Measurements from ENCODE around the gene NHSL2.
"Not testable (repeated sequence)": the region's sequence is repeated elsewhere in the genome, so short reads cannot be mapped to it uniquely, and the experiment has no call there.

The NHSL2 gene

GRCh38 chrX:71923516-71923915 lies 12.9 kb downstream of the NHSL2 start:
- no peak for DNase-seq

DNA sequence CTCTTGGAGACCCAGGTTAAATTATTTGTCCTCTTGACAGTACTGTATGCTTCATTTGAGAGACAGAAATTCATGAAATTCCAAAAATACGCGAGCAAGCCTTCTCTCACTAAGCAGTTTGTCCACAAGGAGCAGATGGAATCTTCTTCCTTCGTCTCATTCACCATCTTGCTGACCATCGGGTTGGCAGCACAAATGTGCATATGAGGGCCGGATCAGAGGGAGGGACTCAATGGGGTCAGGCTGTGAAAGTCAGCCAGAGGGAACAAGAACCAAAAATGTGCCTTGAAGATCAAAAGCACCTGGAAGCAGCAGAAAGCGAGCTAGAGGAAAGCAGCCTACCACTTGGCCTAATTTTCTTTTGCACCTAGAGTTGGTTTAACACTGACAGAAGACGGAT lies 16.4 kb downstream of the NHSL2 start:
- DNase-seq, result no peak

GRCh38 chrX:71928856-71929255 lies 18.2 kb downstream of the NHSL2 start:
- DNase-seq, result no peak

- no peak for DNase-seq
Measured at GRCh38 chrX:71930298-71930697, 19.7 kb downstream of the NHSL2 start.

GRCh38 chrX:71935476-71935875 lies 24.8 kb downstream of the NHSL2 start:
- DNase-seq, result no peak

DNA sequence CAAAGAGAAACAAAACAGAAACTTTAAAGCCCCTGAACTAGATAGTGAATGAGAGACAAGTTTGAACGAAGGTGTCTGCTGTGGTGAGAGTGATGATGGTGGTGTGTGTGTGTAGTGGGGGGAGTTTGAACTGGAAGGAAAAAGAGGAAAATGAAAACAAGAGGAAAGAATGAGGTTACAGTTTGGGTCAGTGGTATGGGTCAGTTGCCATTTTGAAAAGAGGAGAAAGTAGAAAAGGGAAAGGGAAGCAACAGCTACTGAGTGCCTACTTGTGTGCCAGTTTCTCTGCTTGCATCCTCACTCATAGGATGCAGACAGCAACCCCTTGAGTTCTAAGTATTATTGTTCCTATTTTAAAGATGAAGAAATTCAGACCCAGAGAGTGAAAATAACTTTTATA lies 26.0 kb downstream of the NHSL2 start:
- DNase-seq, result no peak

DNA sequence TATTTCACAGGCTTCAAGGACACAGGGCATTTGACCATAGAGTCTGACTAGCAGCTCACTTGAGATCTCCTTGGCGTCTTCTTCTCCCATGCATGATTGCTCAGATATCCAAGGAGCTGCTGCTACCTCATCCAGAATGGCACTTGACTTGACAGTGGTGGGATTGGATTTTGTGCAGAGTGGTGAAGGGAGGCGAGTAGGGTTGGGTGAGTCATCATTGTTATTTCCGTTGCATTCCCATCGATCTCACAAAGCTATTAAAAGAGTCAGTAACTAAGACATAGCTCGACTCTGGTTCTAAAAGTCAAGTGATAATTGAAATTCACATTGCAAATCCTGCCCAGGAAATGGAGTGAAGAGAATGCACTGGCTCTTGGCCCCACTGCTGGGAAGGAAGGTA lies 27.7 kb downstream of the NHSL2 start:
- DNase-seq, result no peak

DNA sequence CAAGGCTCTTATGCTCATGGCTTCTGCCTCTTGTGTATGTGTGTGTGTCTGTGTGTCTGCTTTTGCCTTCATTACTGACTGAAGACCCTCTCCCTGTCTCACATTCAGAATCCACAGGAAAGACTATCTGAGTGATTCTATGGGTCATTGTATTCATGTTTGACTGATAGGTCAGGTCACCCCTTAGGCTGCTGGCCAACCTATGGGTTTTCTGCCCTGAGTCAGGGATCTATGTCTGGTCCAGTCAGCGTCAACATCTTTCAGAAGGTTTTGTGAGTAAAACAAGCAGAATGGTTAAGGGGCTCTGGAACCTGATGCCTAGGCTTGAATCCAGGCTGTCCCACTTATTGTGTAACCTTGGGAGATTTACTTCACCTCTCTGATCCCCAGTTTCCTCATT lies 30.5 kb downstream of the NHSL2 start:
- DNase-seq, result no peak

GRCh38 chrX:71941776-71942175 lies 31.1 kb downstream of the NHSL2 start:
- no peak for DNase-seq

- DNase-seq, result no peak
Measured at GRCh38 chrX:71944369-71944768, 33.7 kb downstream of the NHSL2 start.

DNA sequence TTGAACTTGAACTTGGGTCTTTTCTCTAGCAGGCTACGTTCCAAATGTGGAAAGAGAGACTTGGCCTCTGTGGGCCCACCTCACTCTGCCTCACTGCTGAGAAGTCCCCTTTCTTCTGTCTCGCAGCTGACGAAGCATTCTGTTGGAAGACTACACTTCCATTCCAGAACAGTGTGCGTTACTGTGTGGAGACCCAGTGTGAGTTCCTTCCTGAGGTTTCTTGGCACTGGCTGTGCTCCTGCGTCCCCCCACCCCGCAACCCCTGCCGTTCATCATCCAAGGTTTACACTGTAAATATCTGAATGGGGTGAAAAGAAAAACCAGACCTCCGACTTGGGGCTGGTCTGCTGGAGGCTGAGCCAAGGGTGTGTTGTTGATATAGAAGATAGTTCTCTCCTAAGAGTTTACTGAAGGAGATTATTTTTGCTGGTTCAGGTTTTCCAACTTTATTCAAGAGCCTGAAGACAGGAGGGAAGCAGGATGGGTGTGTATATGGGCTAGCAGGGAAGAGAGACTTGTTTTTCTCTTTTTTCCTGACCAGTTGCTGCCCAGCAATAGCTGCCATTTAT lies 34.7 kb downstream of the NHSL2 start:
- no peak for DNase-seq

DNA sequence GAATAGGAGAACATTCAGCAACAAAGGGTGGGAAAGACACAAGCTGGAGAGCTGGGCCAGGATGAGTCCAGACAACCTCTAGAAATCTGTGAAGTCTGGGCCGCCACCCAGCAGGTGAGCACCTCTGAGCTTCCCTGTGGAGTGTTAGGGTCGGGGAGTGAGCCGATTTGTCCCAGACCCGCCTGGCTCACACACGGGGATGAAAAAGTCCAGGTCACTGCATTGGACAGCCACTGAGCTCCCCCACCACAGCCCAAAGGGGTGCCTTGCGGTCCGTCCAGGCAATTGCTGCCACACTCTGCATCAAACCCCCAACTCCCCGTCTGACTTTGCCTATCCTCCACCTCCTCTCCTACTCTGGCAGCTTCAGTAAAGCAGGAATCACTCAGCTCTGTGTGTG lies 38.7 kb downstream of the NHSL2 start:
- DNase-seq, result no peak

GRCh38 chrX:71949844-71950445 lies 39.3 kb downstream of the NHSL2 start:
- DNase-seq, result no peak

GRCh38 chrX:71953391-71953790 lies 42.7 kb downstream of the NHSL2 start:
- DNase-seq, result no peak

- no peak for DNase-seq
Measured at GRCh38 chrX:71953946-71954345, 43.3 kb downstream of the NHSL2 start.

- DNase-seq, result no peak
Measured at GRCh38 chrX:71954458-71954857, 43.8 kb downstream of the NHSL2 start.

GRCh38 chrX:71955530-71956120 lies 45.0 kb downstream of the NHSL2 start:
- DNase-seq, result no peak

- DNase-seq, result no peak
Measured at GRCh38 chrX:71958281-71958675, 47.6 kb downstream of the NHSL2 start.

- not testable (repeated sequence) for DNase-seq
Measured at GRCh38 chrX:71964184-71964583, 53.5 kb downstream of the NHSL2 start.

- DNase-seq, result no peak
Measured at GRCh38 chrX:71974916-71975315, 64.3 kb downstream of the NHSL2 start.

DNA sequence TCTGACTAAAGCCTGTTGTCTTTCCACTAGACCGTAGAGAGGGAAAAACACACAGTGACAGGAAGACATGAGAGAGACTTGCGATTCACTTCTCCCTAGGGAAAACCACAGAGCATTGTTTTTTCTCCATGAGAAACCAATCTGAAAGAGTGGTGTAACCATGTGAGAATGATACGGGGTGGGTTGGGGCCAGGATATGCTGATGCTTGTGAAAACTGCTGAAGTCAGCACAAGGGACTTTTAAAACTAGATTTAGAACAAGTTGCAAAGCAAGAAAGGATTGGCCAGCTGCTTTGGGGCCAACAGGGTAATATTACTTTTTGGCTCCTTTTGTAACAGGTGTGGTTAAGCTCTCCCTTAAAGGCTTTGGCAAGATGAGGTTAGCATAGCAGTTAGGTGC lies 66.1 kb downstream of the NHSL2 start:
- no peak for DNase-seq

GRCh38 chrX:71978164-71978563 lies 67.5 kb downstream of the NHSL2 start:
- no peak for DNase-seq

DNA sequence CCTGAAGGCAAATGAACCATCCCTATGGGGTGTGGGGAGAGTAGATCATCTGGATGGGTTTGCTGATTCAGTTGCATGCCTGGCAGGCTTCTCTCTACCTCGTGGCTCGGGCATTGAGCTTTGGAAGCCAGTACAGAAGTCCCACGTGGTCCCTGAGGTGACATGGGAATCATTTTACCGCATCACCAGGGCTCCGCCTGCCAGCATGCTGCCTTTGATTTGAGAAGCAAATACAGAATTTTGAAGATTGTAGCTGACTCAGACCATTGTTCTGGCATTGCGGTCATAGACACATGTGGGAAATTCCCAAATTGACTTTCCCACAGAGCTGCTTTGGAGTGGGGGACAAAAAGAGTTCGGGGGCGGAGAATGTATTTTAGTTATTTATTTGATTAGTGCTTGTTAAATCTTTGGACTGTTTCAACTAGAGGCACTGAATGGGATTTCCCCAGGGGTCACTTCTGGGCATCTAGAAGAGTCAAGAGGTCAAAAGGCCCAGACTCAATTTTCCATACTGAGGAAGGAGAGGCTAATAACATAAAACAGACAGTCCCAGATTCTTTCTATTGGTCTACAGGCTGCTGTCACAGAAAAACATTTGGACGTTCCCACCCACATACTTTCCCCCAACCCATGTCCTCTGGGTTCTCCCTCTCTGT lies 79.3 kb downstream of the NHSL2 start:
- no peak for DNase-seq

DNA sequence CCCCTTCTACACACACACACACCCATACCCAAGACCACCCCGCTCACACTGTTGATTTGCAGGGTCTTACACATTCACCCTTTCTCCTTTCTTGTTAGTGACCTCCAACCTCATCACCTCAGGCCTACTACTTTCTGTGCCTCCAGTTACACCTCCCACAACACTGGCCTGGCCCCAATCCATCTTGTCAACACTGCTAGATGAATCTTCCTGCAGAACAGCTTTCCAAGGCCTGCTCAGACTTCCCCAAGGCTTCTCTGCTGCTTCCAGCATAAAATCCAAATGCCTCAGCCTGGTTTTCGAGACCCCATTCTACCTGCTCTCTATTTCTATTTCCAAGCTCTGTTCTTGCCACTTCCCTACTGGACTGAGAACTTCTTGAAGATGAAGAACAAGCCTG lies 79.9 kb downstream of the NHSL2 start:
- DNase-seq, result no peak
